AG10803 (cell line): ENCODE results near the gene PIGQ.

Experiments used
- DNase-seq: peaks from one replicate; pipeline ENCODE4 v3.0.0; 2010; ENCODE audit warnings: low read depth
- H3K4me3 ChIP-seq: 2 replicates; pipeline ENCODE4 v1.5.1; 2011; ENCODE audit warnings: mild to moderate bottlenecking, low read length, control low read depth
- TF ChIP-seq, protein P1 (sequence below): conservative IDR thresholded peaks from 2 replicates; pipeline ENCODE4 v1.5.1; 2011; ENCODE audit warnings: mild to moderate bottlenecking, low read length, control low read depth, inconsistent platforms

PIGQ gene

DNA sequence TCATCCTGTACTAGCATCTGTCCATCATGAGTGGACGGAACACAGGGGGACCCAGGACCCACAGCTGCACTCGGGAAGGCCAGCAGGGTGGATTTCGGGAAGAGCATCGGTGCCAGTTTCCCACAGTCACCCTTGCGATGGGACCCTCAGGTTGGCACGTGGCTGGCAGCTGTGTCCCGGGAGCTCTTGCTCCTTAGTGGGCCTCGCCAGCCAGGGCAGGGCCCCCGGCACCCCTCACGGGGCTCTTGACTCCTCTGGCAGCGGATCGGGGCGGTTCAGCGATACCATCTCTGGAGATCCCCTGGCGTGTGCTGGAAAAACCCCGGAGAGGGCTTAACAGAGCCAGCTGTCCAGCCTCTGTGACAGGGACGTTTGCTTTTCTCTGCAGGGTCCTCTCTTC, 33.0 kb upstream of the PIGQ start:
- TF ChIP-seq, protein P1, sequence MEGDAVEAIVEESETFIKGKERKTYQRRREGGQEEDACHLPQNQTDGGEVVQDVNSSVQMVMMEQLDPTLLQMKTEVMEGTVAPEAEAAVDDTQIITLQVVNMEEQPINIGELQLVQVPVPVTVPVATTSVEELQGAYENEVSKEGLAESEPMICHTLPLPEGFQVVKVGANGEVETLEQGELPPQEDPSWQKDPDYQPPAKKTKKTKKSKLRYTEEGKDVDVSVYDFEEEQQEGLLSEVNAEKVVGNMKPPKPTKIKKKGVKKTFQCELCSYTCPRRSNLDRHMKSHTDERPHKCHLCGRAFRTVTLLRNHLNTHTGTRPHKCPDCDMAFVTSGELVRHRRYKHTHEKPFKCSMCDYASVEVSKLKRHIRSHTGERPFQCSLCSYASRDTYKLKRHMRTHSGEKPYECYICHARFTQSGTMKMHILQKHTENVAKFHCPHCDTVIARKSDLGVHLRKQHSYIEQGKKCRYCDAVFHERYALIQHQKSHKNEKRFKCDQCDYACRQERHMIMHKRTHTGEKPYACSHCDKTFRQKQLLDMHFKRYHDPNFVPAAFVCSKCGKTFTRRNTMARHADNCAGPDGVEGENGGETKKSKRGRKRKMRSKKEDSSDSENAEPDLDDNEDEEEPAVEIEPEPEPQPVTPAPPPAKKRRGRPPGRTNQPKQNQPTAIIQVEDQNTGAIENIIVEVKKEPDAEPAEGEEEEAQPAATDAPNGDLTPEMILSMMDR: no peak
- H3K4me3 ChIP-seq: no peak overlapping the region
- DNase-seq: no peak

DNA sequence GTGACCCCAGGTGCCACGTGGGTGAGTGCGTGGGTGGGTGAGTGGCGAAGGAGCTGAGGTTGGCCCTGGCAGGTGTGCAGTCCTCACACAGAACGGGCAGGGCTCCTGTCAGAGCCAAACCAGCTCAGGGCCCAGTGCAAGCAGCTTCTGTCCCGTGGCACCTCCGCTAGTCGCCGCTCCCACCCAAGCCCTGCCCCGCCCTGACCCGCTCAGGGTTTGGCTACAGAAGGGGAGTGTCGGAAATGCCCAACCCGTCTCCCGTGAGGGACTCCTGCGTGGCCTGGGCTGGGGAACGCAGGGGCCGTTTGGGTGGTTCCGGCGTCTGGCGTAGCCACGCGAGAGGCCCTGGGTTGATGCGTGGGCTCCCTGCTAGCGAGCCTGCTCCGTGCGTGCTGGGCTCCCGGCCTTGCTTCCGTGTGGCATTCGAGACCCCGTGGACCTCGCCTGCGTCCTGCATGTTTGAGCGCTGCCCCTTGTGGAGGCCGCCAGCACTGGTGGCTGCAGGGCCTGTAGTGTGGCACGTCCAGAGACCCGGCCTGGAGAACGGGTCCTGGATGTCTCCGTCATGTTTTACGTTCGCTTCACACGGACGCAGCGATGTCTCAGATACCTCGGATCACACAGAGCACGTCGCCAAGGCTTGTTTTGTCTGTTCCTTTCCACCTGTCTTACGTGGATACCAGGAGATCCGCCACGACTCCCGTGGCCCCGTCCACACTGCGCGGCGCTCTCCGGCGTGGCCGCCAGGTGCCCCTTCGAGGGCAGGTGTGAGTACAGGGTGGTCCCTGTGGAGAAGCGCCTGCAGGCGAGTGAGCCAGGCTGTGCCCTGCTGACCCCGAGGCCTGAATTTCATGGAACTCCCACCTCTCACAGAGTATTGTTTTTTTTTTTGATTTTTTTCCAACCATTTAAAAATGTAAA, 32.1 kb upstream of the PIGQ start:
- H3K4me3 ChIP-seq: no peak overlapping the region
- TF ChIP-seq, protein P1: no peak
- DNase-seq: no peak

DNA sequence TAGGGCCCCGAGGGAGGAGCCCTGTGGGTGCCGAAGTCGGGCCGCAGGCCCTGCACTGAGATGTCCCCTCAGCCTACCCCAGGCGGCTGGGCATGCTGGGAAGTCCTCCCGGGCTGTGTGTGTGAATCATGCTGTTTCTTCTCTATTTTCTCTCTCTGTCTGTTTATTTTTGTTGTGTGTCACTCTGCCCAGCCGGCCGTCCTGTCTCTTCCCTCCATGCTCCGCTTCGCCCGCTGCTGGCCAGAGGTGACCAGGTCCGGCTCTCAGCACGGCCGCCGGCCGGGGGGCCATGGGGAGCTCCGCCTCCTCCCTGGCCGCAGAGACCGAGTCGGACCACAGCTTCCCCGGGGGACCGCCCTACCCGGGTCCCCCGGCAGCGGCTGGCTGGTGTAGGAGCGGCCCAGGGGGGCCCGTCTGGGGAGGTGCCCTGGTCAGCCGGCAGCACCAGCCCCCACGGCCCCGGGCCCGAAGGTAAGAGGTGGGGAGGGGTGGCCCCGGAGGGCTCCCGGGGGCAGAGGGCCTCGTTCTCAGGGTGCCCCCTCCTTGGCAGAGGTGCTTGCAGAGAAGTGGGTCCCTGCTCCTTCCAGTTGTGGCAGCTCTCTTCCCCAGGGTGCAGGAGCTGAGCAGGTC, 29.8 kb upstream of the PIGQ start:
- TF ChIP-seq, protein P1: no peak
- no peak for DNase-seq
- H3K4me3 ChIP-seq: no peak overlapping the region

DNA sequence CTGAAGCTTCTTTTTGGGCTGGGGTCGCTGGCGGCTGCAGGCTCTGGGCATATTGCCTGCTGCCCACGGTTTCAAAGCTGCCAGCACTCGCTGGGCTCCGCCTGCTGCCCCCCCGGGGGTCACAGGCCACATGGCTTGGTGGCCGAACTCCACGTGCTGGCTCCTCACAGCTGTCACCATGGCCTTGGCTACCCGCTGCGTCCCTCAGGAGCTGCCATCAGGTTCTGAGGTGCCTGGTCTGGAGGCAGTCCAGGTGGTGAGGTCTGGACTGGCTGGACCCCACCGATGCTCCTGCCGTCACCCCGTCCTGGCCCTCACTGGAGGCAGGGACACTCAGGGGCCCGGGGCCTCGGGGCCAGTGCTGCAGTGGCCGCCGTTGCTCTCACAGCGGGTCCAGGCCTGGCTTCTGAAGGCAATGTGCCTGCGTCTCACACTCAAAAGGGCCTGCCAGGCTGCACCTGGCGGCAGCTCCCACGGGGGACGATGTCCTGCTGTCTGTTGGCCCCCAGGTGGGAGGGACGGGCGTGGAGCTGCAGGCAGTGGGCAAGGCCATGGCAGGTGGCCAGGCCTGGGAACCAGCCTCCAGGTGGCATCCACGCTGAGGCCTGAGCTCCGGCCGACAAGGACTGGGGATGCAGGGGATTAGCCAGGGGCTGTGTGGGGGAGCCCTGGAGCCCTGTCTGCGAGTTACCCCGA, 29.0 kb upstream of the PIGQ start:
- no peak for DNase-seq
- H3K4me3 ChIP-seq: no peak overlapping the region
- TF ChIP-seq, protein P1: no peak

DNA sequence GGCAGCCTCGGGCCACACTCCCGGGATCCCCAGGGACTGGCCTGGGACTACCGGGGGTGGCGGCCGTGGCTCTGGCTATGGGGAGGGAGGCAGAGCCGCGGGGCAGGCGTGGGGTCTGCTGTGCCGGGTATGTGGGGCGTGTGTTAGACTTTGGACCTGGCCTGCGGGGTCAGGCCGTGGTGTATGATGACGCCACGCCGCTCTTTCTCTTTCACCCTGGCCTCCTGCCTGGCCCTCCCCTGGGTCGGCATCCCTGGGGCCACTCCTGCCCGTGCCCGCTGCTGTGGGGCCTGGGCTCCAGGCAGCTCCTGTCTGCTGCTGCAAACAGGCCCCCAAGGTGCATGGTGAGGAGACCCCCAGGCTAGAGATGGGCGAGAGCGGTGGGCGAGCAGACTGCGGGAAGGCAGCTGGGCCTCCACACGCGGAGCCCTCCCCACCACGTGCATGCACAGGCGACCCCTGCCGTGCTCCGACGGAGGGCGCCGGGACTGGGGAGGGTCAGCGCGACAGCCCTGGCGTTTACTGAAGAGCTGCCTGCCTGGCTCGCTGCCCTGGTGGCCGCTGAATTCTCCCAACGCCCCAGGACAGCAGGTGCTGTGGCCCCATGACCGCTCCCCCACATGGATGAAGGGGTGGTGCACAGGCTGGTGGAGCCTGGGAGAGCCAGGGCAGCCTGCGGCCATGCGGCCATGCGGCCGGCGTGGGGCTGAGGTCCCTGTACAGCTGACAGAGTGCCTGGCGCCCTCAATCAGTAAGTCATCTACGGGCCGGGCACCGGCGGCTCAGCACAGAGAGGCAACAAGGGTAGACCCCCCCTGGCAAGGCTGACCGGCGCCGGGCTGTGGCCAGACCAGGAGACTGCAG, 26.2 kb upstream of the PIGQ start:
- TF ChIP-seq, protein P1: no peak
- no peak for DNase-seq
- no peak overlapping the region for H3K4me3 ChIP-seq

DNA sequence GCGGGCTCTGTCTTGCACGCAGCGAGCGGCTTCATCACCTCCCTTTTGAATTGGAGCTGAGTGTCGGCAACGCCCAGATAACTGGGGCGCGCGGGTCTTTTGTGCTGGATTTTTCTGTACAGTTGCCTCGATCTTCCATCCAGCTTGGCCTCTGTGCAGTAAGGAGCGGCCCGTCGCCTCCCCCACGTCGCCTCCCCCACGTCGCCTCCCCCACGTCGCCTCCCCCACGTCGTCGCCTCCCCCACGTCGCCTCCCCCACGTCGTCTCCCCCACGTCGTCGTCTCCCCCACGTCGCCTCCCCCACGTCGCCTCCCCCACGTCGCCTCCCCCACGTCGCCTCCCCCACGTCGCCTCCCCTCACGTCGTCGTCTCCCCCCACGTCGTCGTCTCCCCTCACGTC, 25.3 kb upstream of the PIGQ start:
- H3K4me3 ChIP-seq: no peak overlapping the region
- DNase-seq: no peak
- TF ChIP-seq, protein P1: no peak
